Suprapubic skin (tissue), 4 donors: Measurements from ENCODE around the gene TOGARAM1. TPM values are rescaled to one million over a fixed set of nuclear protein-coding genes. Genes with fewer than 3 reads are reported as not detected.

Experiments used
- DNase-seq, 2 donors: peaks; one replicate each; pipeline ENCODE4 v3.0.0-alpha.2; 2019; ENCODE audit warnings: low spot score in 2 of 2
- H3K27ac ChIP-seq: fragments of 200-600 bp; sonication (generic); one replicate; pipeline ENCODE4 v1.5.1; 2019
- H3K27me3 ChIP-seq: fragments of 200-600 bp; sonication (generic); one replicate; pipeline ENCODE4 v1.5.1; 2019
- H3K36me3 ChIP-seq: fragments of 200-600 bp; sonication (generic); one replicate; pipeline ENCODE4 v1.5.1; 2019
- H3K4me1 ChIP-seq: fragments of 200-600 bp; sonication (generic); one replicate; pipeline ENCODE4 v1.5.1; 2019
- H3K4me3 ChIP-seq: fragments of 200-600 bp; sonication (generic); one replicate; pipeline ENCODE4 v1.5.1; 2019; ENCODE audit warnings: mild to moderate bottlenecking
- H3K9me3 ChIP-seq: fragments of 200-600 bp; sonication (generic); one replicate; pipeline ENCODE4 v1.5.1; 2019
- EP300 ChIP-seq: sonication (generic); formaldehyde crosslinking; IDR thresholded peaks from one replicate; pipeline ENCODE4 v1.6.1; 2017; ENCODE audit warnings: antibody characterized with exemption
- POLR2A ChIP-seq, 2 donors: fragments of 450-650 bp; IDR thresholded peaks; one replicate each; pipeline ENCODE4 v1.6.1; 2017; ENCODE audit warnings: antibody characterized with exemption in 2 of 2, mild to moderate bottlenecking in 2 of 2, moderate library complexity in 2 of 2
- POLR2AphosphoS5 ChIP-seq, 3 donors: sonication (generic); formaldehyde crosslinking; IDR thresholded peaks; one replicate each; pipeline ENCODE4 v1.6.1; 2017; ENCODE audit warnings: antibody characterized with exemption in 3 of 3
- WGBS: methylation state at CpG from one replicate; pipeline ENCODE4 v1.1.5; 2018; 5-methylcytosine and 5-hydroxymethylcytosine counted together
- total RNA-seq, 4 donors: library from RNA; depleted of rRNA; stranded (reverse); fragments of >200 nt; gene quantifications; one replicate each; pipeline ENCODE4 v1.1.0, GENCODE V29; 2016
- TF ChIP-seq, protein P1 (sequence below), 2 donors: fragments of 200-600 bp in 1 of 2; fragments of 450-650 bp in 1 of 2; sonication (generic) in 1 of 2; IDR thresholded peaks; one replicate each; pipeline ENCODE4 v1.5.1; 2016 to 2019; ENCODE audit warnings: antibody characterized with exemption in 2 of 2, mild to moderate bottlenecking in 1 of 2, moderate library complexity in 1 of 2

The TOGARAM1 gene
- total RNA-seq, 4 donors from 2014 or later = 12.5 to 24.3 (median 14.2) TPM

DNA sequence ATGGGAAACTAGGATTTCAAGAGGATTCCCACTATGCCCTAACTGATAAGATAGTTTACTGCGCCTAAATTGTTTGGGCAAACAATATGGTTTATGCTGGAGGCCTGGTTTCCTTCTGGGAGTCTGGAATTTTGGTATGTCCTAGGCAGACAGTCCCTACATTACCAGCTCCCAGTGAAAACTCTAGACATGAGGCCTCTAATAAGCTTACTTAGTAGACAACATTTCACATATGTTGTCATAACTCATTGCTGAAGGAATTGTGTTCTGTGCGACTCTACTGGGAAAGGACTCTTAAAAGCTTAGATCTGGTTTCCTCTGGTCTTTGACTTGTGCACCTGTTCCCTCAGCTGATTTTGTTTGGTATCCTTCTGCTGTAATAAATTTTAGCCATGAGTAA is 104.0 kb downstream of the TOGARAM1 start:
- Histone ChIP-seq H3K4me3 (no peak overlapping the region), H3K27me3 (no peaks in the 10 kb centered on the region), H3K4me1 (no peaks in the 10 kb centered on the region), H3K27ac (no peak overlapping the region), H3K36me3 (peaks cover 21% of the 10 kb centered on the region), H3K9me3 (peaks cover 3% of the 10 kb centered on the region)
- no peak for DNase-seq
- WGBS = 83% methylated on average over 2 of the region's 2 CpGs
- TF ChIP-seq, protein P1, sequence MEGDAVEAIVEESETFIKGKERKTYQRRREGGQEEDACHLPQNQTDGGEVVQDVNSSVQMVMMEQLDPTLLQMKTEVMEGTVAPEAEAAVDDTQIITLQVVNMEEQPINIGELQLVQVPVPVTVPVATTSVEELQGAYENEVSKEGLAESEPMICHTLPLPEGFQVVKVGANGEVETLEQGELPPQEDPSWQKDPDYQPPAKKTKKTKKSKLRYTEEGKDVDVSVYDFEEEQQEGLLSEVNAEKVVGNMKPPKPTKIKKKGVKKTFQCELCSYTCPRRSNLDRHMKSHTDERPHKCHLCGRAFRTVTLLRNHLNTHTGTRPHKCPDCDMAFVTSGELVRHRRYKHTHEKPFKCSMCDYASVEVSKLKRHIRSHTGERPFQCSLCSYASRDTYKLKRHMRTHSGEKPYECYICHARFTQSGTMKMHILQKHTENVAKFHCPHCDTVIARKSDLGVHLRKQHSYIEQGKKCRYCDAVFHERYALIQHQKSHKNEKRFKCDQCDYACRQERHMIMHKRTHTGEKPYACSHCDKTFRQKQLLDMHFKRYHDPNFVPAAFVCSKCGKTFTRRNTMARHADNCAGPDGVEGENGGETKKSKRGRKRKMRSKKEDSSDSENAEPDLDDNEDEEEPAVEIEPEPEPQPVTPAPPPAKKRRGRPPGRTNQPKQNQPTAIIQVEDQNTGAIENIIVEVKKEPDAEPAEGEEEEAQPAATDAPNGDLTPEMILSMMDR (IDR thresholded peaks at IDR 0.05) = no peak
- TF ChIP-seq POLR2A (IDR thresholded peaks at IDR 0.05) = no peak
- no peak for TF ChIP-seq POLR2AphosphoS5 (IDR thresholded peaks at IDR 0.05)
- TF ChIP-seq EP300 = no peak

- no peak for DNase-seq
- Histone ChIP-seq H3K9me3 (peaks cover 3% of the 10 kb centered on the region), H3K36me3 (peaks cover 25% of the 10 kb centered on the region), H3K27me3 (no peaks in the 10 kb centered on the region), H3K4me3 (no peak overlapping the region), H3K27ac (no peak overlapping the region), H3K4me1 (no peaks in the 10 kb centered on the region)
- no peak for TF ChIP-seq POLR2A (IDR thresholded peaks at IDR 0.05)
- TF ChIP-seq, protein P1 (IDR thresholded peaks at IDR 0.05) = no peak
- TF ChIP-seq POLR2AphosphoS5 (IDR thresholded peaks at IDR 0.05) = no peak
- no peak for TF ChIP-seq EP300
- WGBS = over 99% methylated on average over 3 of the region's 3 CpGs
Observed at GRCh38 chr14:45066667-45067066, 104.7 kb downstream of the TOGARAM1 start.

- H3K36me3 ChIP-seq = peaks cover 25% of the 10 kb centered on the region
- TF ChIP-seq, protein P1 (IDR thresholded peaks at IDR 0.05) = no peak
- TF ChIP-seq POLR2A (IDR thresholded peaks at IDR 0.05) (no peak), EP300 (no peak), POLR2AphosphoS5 (IDR thresholded peaks at IDR 0.05) (no peak)
- H3K9me3 ChIP-seq = peaks cover 3% of the 10 kb centered on the region
- no peak overlapping the region for H3K27ac ChIP-seq
- H3K4me1 ChIP-seq = no peaks in the 10 kb centered on the region
- no peaks in the 10 kb centered on the region for H3K27me3 ChIP-seq
- WGBS = 93% methylated on average over 3 of the region's 3 CpGs
- no peak overlapping the region for H3K4me3 ChIP-seq
- DNase-seq = no peak
Observed at GRCh38 chr14:45068396-45068795, 106.4 kb downstream of the TOGARAM1 start.

DNA sequence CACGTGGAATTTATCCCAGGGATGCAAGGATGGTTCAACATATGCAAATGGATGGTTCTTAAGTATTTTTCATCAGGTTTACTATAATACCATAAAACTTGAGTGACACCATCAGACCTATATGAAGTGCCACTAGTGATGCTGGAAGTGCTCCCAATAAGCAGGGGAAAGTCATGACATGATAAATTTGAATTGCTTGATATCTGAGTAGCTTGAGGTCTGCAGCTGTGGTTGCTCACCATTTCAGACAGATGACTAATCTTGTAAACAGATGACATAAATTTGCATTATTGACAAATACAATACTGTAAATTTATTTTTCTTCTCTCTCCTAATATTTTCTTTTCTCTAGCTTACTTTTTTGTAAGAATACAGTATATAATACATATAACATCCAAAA is 108.2 kb downstream of the TOGARAM1 start:
- Histone ChIP-seq H3K9me3 (peaks cover 3% of the 10 kb centered on the region), H3K27ac (no peak overlapping the region), H3K4me1 (no peaks in the 10 kb centered on the region), H3K36me3 (peaks cover 25% of the 10 kb centered on the region), H3K27me3 (no peaks in the 10 kb centered on the region), H3K4me3 (no peak overlapping the region)
- TF ChIP-seq, protein P1 (IDR thresholded peaks at IDR 0.05) = no peak
- TF ChIP-seq POLR2A (IDR thresholded peaks at IDR 0.05) = no peak
- no peak for TF ChIP-seq POLR2AphosphoS5 (IDR thresholded peaks at IDR 0.05)
- TF ChIP-seq EP300 = no peak
- DNase-seq = no peak
- 97% methylated on average over 1 of the region's 1 CpG for WGBS

DNA sequence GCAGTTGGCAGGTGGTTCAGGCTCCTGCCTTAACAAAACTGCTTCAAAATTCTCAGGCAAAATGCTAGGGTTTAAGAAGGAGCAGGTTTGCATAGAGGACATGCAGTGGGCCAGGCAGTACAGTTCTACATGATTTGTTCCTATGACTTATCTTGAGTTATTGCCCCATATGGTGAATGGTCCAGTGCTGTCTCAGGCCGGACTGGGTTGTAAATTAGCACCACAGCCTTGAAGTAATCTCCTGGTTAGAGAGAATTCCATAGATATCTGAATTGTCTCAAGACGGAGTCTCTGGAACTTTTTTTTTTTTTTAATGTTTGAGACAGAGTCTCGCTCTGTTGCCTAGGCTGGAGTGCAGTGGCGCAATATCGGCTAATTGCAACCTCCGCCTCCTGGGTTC is 110.1 kb downstream of the TOGARAM1 start:
- WGBS = 91% methylated on average over 6 of the region's 6 CpGs
- no peak for TF ChIP-seq POLR2A (IDR thresholded peaks at IDR 0.05)
- TF ChIP-seq EP300 = no peak
- TF ChIP-seq, protein P1 (IDR thresholded peaks at IDR 0.05) = no peak
- TF ChIP-seq POLR2AphosphoS5 (IDR thresholded peaks at IDR 0.05) = no peak
- Histone ChIP-seq H3K4me1 (no peaks in the 10 kb centered on the region), H3K27ac (no peak overlapping the region), H3K4me3 (no peak overlapping the region), H3K36me3 (peaks cover 25% of the 10 kb centered on the region), H3K27me3 (no peaks in the 10 kb centered on the region), H3K9me3 (peaks cover 3% of the 10 kb centered on the region)
- DNase-seq = no peak
